GM08714 (cell line): ENCODE measurements around the gene CHN2.

Source experiments
- H3K4me3 ChIP-seq: fragments of 200-500 bp; sonication (Bioruptor generic); 2 replicates; pipeline ENCODE4 v1.5.1; 2014; ENCODE audit warnings: mild to moderate bottlenecking, low read length, inconsistent platforms
- ZNF274 ChIP-seq: IDR thresholded peaks from 2 replicates; pipeline ENCODE4 v1.6.1; 2012; ENCODE audit warnings: mild to moderate bottlenecking, low read depth, low read length

The CHN2 gene

GRCh38 chr7:29479301-29480200 is 285.0 kb downstream of the CHN2 start:
- no peak for TF ChIP-seq ZNF274

GRCh38 chr7:29480451-29480850 is 285.9 kb downstream of the CHN2 start:
- TF ChIP-seq ZNF274: no peak
- no peak overlapping the region for H3K4me3 ChIP-seq

More at GRCh38 chr7:29479301-29480200, 285.0 kb downstream of the CHN2 start:
- H3K4me3 ChIP-seq: no peak overlapping the region

GRCh38 chr7:29480934-29481651 is 286.5 kb downstream of the CHN2 start:
- no peak overlapping the region for H3K4me3 ChIP-seq
- TF ChIP-seq ZNF274: no peak

- no peak overlapping the region for H3K4me3 ChIP-seq
- TF ChIP-seq ZNF274: no peak
Measured at GRCh38 chr7:29482056-29482455, 287.5 kb downstream of the CHN2 start.

- no peak for TF ChIP-seq ZNF274
Measured at GRCh38 chr7:29483219-29484104, 288.9 kb downstream of the CHN2 start.

GRCh38 chr7:29484280-29484679 is 289.7 kb downstream of the CHN2 start:
- no peak for TF ChIP-seq ZNF274
- no peak overlapping the region for H3K4me3 ChIP-seq

More at GRCh38 chr7:29483219-29484104, 288.9 kb downstream of the CHN2 start:
- H3K4me3 ChIP-seq: no peak overlapping the region

GRCh38 chr7:29485339-29486190 is 291.0 kb downstream of the CHN2 start:
- H3K4me3 ChIP-seq: no peak overlapping the region
- TF ChIP-seq ZNF274: no peak

GRCh38 chr7:29486191-29486700 is 291.7 kb downstream of the CHN2 start:
- no peak for TF ChIP-seq ZNF274
- H3K4me3 ChIP-seq: no peak overlapping the region

- TF ChIP-seq ZNF274: no peak
- no peak overlapping the region for H3K4me3 ChIP-seq
Measured at GRCh38 chr7:29487424-29487823, 292.8 kb downstream of the CHN2 start.

- no peak for TF ChIP-seq ZNF274
- H3K4me3 ChIP-seq: no peak overlapping the region
Measured at GRCh38 chr7:29488203-29488970, 293.8 kb downstream of the CHN2 start.

GRCh38 chr7:29488977-29489376 is 294.4 kb downstream of the CHN2 start:
- TF ChIP-seq ZNF274: no peak
- H3K4me3 ChIP-seq: no peak overlapping the region

- H3K4me3 ChIP-seq: no peak overlapping the region
- TF ChIP-seq ZNF274: no peak
Measured at GRCh38 chr7:29490094-29490607, 295.6 kb downstream of the CHN2 start.
